HG02763 (cell line): ENCODE results near the gene BEX2.

Experiments
- ATAC-seq: cut with Tn5 transposase; IDR thresholded peaks from one replicate; pipeline ENCODE4 v1.9.1; 2021; ENCODE audit warnings: mild to moderate bottlenecking, moderate library complexity; ENCODE audit not compliant: unreplicated experiment

BEX2 gene

GRCh38 chrX:103274284-103274683 lies 36.5 kb downstream of the BEX2 start:
- ATAC-seq, result no peak
